ENCODE measurements around the gene SNU13. TPM values are rescaled to one million over a fixed set of nuclear protein-coding genes. Genes with fewer than 3 reads are reported as not detected.

Gene SNU13
- total and polyA plus RNA-seq, 7 donors: 69.8 to 146 (median 105) TPM

- WGBS, 2 donors: 95 to 96% methylated on average over 11 of the region's 11 CpGs
- Histone ChIP-seq H3K9me3 (no peaks in the 10 kb centered on the region), H3K4me1 (no peaks in the 10 kb centered on the region), H3K36me3 (peaks cover 67 to 99% (median 84%) of the 10 kb centered on the region in 4 donors), H3K27ac (no peak overlapping the region), H3K27me3 (no peaks in the 10 kb centered on the region), H3K4me3 (no peak overlapping the region)
- DNase-seq: no peak
- TF ChIP-seq POLR2A (IDR thresholded peaks at IDR 0.05): no peak
- no peak for TF ChIP-seq CTCF (IDR thresholded peaks at IDR 0.05)
- TF ChIP-seq EP300 (IDR thresholded peaks at IDR 0.05): no peak
- TF ChIP-seq POLR2AphosphoS5 (IDR thresholded peaks at IDR 0.05): no peak
- intact Hi-C loops (cut with DNase I): no loop called here
Observed at GRCh38 chr22:41650821-41651220, 37.8 kb downstream of the SNU13 start.

DNA sequence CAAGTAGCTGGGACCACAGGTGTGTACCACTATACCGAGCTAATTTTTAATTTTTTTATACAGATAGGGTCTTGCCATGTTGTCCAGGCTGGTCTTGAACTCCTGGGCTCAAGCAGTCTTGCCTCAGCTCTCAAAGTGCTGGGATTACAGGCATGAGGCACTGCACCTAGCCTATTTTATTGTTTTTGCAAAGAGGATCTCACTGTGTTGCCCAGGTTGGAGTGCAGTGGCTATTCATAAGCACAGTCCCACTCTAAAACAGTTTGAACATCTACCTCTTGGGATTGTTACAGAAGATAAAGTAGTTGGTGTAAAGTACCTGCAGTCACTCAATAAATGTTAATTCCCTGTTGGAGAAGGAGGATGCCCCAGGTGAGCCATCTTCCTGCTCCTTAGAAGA lies 38.4 kb downstream of the SNU13 start:
- intact Hi-C loops (cut with DNase I): no loop called here
- WGBS, 2 donors: 97 to 98% methylated on average over 1 of the region's 1 CpG

GRCh38 chr22:41648432-41648831 lies 40.2 kb downstream of the SNU13 start:
- H3K4me3 ChIP-seq: no peak overlapping the region
- no peaks in the 10 kb centered on the region for H3K9me3 ChIP-seq
- intact Hi-C loops (cut with DNase I): no loop called here
- no peak overlapping the region for H3K27ac ChIP-seq
- WGBS, 2 donors: 85 to 89% methylated on average over 1 of the region's 1 CpG
- peaks cover 45 to 97% (median 72%) of the 10 kb centered on the region in 4 donors for H3K36me3 ChIP-seq
- no peak for DNase-seq
- no peaks in the 10 kb centered on the region for H3K4me1 ChIP-seq
- H3K27me3 ChIP-seq: no peaks in the 10 kb centered on the region
- no peak for TF ChIP-seq EP300 (IDR thresholded peaks at IDR 0.05)
- TF ChIP-seq POLR2AphosphoS5 (IDR thresholded peaks at IDR 0.05): no peak
- TF ChIP-seq POLR2A (IDR thresholded peaks at IDR 0.05): no peak
- TF ChIP-seq CTCF (IDR thresholded peaks at IDR 0.05): no peak

More for the DNA sequence above, 38.4 kb downstream of the SNU13 start:
- Histone ChIP-seq H3K4me1 (no peaks in the 10 kb centered on the region), H3K4me3 (no peak overlapping the region), H3K36me3 (peaks cover 62 to 99% (median 81%) of the 10 kb centered on the region in 4 donors), H3K27me3 (no peaks in the 10 kb centered on the region), H3K9me3 (no peaks in the 10 kb centered on the region), H3K27ac (no peak overlapping the region)
- no peak for TF ChIP-seq POLR2AphosphoS5 (IDR thresholded peaks at IDR 0.05)
- TF ChIP-seq EP300 (IDR thresholded peaks at IDR 0.05): no peak
- no peak for TF ChIP-seq POLR2A (IDR thresholded peaks at IDR 0.05)
- TF ChIP-seq CTCF (IDR thresholded peaks at IDR 0.05): no peak
- DNase-seq: no peak

GRCh38 chr22:41647771-41648170 lies 40.9 kb downstream of the SNU13 start:
- no peak for DNase-seq
- intact Hi-C loops (cut with DNase I): no loop called here
- WGBS, 2 donors: 86 to 95% methylated on average over 3 of the region's 3 CpGs

More at GRCh38 chr22:41647771-41648170, 40.9 kb downstream of the SNU13 start:
- no peaks in the 10 kb centered on the region for H3K4me1 ChIP-seq
- peaks cover 39 to 97% (median 71%) of the 10 kb centered on the region in 4 donors for H3K36me3 ChIP-seq
- TF ChIP-seq EP300 (IDR thresholded peaks at IDR 0.05) (no peak), CTCF (IDR thresholded peaks at IDR 0.05) (no peak), POLR2A (IDR thresholded peaks at IDR 0.05) (no peak), POLR2AphosphoS5 (IDR thresholded peaks at IDR 0.05) (no peak)
- H3K27ac ChIP-seq: no peak overlapping the region
- no peaks in the 10 kb centered on the region for H3K27me3 ChIP-seq
- H3K4me3 ChIP-seq: no peak overlapping the region
- H3K9me3 ChIP-seq: no peaks in the 10 kb centered on the region

All from sigmoid colon (tissue), 7 donors.